Measurements from ENCODE around the gene GRN. TPM values are rescaled to one million over a fixed set of nuclear protein-coding genes. Genes with fewer than 3 reads are reported as not detected.
A peak's percentile ranks its signal among the peaks of the same experiment; 100 is the strongest.

GRN gene
- total and polyA plus RNA-seq, 9 of the 15 experiments (the other 6 are each of a cell fraction or from before 2014, with no cell fraction given), result 5.4 to 75.3 (median 20.7) TPM

- TF ChIP-seq KDM4B (IDR thresholded peaks at IDR 0.05; ENCODE audit: borderline replicate concordance in 2 of 2, low read depth in 1 of 2), result no peak
- TF ChIP-seq PRMT5 (CRISPR knock-in tag; IDR thresholded peaks at IDR 0.05), result no peak
- 0 out of 2 replicates have a peak, but pooled peaks have one; percentile 54 for TF ChIP-seq ZNF584 (CRISPR knock-in tag; IDR thresholded peaks at IDR 0.05; ENCODE audit: low read depth)
- TF ChIP-seq CHD7 (IDR thresholded peaks at IDR 0.05; ENCODE audit: low read depth, low read length), result no peak
- TF ChIP-seq RNF2 (IDR thresholded peaks at IDR 0.05), result peak; percentile 76
- TF ChIP-seq ILF3 (IDR thresholded peaks at IDR 0.05; ENCODE audit: borderline replicate concordance), result no peak
- no peak for TF ChIP-seq ZNF445 (CRISPR knock-in tag; IDR thresholded peaks at IDR 0.05; ENCODE audit: low read depth)
- no peak for TF ChIP-seq RNF219 (CRISPR knock-in tag; IDR thresholded peaks at IDR 0.05)
- 0 out of 2 replicates have a peak, but pooled peaks have one; percentile 17 for TF ChIP-seq ZBED1 (IDR thresholded peaks at IDR 0.05)
- peak; percentile 98 for TF ChIP-seq SPI1 (IDR thresholded peaks at IDR 0.05; ENCODE audit: borderline replicate concordance, low read depth, low read length)
Measured at GRCh38 chr17:44389723-44390202, 44.7 kb downstream of the GRN start (continued).

All from K562 (cell line).